Measurements from ENCODE around the gene NDEL1.

Gene NDEL1

DNA sequence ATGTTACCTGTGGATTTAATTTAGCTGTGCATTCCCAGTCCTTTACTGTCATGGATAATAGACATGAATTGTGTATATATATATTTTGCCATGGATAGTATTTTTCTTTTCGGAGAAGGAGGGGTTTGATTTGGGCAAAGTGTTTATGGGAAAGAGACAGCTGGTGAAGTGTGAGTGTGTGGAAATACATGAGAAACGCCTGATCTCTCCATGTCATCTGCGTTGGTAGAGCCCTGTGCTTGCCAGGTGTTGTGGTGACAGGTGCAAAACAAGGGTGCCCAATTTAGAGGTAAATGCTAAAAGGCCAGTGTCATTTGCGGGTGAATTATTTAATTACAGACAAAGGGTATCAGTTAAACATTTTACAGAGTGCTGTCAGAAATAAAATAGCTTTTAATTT lies 23.4 kb downstream of the NDEL1 start:
- peak; percentile 49 for DNase-seq

DNA sequence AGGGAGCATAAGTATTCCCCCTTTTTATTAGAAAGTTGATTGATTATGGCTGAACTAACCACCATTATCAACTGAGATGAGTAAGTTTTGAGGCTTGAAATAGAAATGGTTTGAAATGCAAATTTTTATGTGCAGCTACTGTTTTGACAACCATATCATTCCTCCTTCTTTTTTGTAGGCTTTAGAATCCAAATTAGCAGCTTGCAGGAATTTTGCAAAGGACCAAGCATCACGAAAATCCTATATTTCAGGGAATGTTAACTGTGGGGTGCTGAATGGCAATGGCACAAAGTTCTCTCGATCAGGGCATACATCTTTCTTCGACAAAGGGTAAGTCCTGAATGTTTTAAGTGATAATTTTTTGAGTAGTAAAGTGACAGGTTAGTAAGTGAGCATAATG lies 24.1 kb downstream of the NDEL1 start:
- no peak for DNase-seq

DNA sequence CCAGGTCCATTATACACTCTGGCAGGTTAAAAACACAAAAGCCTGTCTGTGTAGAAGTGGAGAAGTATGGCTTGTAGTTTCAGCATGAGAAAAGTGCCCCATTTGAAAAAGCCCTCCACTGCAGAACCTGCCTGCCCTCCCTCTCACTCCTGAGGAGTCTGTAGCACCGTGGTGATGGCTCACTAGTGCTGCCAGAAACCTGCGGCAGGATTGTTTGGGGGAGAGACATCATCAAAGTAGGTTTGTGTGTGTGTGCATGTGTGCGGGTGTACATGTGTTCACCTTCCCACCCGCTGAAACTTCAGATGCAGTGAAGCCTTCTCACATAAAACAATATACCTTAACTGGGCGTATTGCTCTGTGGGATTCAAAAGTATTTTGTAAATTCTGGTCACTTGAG lies 26.9 kb downstream of the NDEL1 start:
- DNase-seq: no peak

DNA sequence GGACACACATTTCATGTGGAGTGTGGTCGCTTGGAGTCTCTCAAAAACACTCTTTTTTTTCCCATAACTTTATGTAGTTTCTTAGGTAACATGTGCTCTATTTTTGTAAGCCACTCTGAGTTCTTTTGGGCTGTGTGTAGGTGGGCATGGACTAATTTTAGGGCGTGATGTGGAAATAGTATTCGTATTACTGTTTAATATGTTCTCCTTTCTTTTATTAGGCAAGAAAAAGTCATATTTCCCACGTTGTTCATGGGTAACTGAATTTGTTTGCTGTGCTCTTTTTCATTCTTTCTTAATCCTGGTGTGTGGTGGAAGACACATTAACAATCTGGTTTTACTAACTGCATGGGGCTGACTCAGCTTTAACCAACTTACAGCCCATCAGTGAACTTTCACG lies 27.4 kb downstream of the NDEL1 start:
- DNase-seq: no peak

DNA sequence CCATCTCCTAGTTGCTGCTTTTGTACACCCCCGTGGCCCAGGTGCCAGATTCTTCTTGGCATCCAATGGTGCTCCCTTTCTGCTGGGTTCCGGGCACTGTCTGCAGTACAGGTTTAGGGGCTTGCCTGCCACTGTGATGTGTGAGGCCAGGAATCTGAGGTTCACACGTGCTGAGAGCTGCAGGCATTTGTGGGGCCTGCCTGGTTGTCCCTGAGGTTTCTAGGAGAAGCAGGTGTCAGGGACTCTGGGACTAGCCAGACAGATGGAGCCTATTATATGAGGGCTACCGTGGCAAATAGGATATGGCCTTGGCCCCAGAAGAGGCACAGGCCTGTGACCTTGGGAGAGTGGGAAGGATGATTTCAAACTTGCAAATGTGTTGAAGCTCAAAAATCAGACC lies 29.3 kb downstream of the NDEL1 start:
- DNase-seq: no peak

DNA sequence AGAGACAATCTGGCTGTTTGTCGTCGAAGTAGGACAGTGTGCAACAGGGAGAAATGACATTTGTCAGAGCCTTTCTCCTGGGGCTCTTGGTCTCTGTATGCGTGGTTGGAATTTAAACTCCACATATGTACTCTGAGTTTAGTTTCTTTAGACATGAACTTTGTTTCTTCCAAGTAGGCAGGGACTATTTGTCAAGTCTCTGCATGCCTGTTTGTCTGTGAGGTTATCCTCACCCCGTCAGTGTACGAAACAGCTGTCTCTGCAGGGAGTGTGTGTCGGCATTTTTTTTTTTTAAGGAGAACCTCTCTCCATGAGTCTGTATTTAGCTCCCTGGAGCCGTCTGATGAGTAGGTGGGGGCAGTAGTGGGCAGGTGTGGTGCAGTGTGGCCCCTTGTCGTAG lies 29.7 kb downstream of the NDEL1 start:
- DNase-seq: peak; percentile 27

DNA sequence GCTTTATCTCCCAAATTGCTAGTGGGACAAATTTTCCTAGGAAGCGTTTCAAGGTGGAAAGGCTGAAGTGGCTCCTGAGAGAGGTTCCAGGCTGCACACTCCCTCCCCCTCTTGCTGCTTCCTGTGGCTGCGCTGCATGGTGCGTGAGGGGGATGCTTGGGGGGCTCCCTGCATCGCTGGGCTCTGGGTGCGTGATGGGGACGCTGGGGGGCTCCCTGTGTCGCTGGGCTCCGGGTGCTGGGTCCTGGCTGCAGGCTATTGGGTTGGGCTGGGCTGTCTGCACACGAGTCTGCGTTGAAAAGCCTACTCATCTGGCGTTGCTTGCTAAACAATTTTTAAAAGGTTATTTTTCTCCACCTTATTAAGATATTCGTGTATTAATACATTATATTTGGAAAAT lies 30.1 kb downstream of the NDEL1 start:
- no peak for DNase-seq

DNA sequence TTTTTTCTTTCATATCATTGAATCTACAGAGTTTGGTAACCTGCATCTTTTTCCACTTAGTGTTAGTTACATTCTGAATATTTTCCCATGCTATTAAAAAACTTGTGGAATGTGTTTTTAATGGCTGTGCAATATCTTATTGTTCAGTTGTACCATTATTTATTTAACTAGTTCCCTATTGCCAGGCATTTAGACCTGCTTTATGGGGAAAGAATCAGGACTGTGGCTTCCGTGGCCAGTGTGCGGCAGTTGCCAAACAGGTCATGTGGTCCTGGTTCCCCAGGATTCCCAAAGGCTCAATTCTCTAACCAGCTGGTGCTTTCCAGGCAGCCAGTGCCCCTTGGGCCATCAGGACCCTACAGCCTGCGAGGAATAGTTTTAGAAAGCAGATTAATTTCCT lies 30.8 kb downstream of the NDEL1 start:
- no peak for DNase-seq

DNA sequence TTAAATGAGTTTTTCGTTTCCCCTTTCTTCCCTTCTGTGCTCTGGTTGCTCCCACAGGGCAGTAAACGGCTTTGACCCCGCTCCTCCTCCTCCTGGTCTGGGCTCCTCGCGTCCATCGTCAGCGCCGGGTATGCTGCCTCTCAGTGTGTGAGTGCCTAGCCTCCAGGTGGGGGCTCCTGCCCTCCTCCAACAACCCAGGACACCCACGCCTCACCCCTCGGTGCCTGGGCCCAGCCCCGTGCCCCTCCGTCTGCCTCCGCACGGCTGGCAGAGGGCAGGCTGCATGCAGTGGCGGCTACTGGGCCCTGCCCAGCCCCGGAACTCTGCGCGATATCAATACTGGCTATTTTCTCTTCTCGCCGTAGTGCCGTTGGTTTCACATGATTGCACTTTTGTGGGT lies 31.2 kb downstream of the NDEL1 start:
- DNase-seq: no peak

DNA sequence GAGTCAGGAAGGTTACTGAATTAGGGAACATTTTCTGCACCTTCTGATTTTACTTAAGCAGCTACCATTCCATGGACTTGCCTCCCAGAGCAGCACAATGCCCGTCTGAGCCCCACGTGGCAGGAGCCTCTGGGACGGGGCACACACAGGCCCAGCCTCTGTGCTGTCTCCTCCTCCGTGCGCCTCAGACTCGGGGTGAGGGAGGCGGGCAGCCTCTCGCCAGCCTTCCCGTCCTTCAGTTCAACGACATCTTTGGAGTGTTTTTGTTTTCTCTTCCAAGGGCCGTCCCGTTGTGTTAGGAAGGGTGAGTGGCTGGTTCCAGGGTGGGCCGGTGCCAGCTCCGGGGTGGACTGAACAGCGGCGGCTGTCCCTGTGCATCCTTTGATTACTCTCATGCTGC lies 31.8 kb downstream of the NDEL1 start:
- no peak for DNase-seq

DNA sequence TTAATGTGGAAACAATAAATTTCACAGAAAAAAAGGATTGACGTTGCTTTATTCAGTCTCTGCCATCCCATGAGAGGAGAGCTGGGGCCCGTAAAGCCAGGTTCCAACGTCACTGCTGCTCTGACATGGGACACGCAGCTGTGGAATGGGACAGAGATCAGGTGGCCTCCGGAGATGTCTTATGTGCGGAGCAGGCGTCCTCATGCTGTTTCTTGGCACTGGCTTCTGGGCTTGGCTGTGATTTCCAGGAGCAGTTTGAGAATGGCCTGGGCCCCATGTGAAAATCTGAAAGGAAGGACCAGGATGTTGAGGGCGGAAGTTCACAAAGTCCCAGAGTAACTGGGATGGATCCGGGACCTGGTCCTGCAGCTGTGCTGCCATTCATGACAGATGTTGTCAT lies 32.4 kb downstream of the NDEL1 start:
- DNase-seq: no peak

DNA sequence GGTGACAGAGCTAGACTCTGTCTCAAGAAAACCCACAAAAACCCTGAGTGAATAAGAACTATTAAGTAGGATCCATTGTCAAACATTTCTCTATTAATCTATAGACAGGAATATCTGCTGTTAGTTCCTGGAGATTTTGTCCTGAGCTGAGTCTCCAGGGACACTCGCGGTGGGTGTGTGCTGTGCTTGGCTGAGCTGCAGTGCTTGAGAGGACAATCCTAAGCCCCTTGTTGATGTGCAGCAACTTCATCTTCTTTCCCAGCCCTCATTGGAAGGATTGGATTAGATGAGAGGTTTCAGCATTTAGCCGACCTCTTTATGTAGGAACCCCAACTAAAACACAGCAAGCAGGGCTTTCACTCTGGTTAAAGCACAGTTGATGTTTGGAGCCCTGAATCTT lies 33.3 kb downstream of the NDEL1 start:
- DNase-seq: no peak

DNA sequence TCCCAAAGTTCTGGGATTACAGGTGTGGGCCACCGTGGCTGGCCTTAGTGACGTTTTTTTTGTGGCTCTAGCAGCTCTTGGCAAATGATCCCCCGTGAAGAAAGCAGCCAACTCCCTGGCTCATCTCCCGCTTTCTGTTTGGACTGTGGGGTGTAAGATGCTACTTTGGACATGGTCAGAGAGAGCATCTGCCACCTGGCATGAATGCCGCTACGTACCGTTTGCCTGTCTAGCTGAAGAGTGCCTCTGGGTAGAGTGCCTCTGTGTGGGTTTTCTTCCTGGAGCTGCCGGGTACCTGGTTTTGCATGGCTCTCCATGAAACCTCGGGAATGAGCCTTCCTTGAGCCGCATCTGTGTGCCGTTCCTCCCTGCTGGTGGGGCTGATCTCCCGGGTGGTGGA lies 34.3 kb downstream of the NDEL1 start:
- DNase-seq: no peak

DNA sequence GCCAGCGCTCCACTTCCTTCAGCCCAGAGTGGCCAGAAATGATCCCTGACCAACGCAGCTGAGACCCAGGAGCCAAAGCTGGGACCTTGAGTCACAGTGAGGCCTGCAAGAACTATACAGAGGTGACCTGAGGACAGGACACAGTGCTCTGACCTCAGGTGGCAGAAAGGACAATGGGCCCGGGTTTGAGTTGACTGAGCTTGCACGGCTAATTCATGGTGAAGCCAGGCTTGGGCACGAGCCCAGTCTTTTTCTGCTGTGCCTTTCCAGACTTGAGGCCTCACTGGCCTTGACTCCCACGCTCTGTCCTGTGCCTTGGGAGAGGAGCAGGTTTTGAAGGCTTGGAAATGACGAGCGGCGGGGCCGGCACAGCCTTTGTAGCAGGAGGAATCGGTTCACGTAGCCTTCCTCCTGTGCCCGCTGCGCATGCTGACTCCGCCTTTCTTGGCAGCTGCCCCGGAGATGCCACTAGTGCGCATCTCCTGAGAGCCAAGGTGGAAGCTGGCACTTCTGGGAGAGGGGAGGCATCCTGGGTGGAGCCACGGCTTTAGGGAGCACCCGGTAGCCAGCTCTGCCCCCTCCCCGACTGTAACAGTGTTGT lies 34.9 kb downstream of the NDEL1 start:
- DNase-seq: peak; percentile 65

DNA sequence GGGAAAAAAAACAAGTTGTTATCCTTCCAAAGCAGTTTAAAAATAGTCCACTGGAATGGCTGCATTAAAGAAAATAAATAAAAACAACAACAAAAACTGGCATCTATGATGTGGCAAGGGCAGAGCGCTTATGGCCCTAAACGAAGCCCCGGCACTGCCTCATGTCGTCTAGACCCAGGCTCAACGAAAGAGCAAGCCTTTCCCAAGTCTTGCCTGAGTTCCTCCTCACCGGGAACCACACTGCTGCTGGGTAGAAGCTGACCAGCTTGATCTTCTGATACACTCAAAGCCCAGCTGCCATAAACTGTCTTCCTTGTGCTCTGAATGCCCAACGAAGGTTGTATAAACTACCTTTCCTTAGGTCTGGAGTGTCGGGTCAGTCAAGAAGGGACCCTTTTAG lies 37.0 kb downstream of the NDEL1 start:
- no peak for DNase-seq

DNA sequence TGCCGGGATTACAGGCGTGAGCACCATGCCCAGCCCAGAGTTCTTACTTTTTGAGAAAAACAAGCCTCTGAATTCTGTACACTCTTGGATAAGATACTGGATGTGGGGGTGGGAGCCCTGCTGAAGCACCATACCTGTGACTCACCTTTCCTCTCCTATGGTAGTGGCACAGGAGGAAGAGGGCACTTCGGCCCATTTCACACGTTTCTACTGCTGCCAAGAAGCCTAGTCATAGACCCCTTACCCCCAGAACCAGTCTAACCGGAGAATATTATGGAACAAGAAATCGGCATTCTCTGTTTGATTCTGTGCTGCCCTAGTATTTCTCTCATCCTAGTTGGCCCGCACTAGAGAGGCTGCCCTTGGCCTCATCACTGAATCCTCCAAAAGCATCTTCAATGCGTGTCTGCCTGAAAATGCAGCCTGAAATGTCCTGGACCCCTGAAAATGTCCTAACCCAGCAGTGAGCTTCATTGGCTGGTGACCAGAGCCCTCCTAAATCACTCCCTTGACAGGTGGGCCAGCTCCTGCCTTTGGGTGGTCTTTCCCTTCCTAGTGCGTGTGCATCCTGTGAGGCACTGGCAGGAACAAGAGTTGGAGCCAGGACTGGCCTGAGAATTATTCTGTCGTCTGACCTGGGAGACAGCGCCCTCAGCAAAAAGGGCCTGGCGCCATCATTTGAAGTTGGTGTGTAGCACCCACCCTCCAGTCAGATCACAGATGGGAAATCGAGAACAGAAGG lies 37.9 kb downstream of the NDEL1 start:
- no peak for DNase-seq

DNA sequence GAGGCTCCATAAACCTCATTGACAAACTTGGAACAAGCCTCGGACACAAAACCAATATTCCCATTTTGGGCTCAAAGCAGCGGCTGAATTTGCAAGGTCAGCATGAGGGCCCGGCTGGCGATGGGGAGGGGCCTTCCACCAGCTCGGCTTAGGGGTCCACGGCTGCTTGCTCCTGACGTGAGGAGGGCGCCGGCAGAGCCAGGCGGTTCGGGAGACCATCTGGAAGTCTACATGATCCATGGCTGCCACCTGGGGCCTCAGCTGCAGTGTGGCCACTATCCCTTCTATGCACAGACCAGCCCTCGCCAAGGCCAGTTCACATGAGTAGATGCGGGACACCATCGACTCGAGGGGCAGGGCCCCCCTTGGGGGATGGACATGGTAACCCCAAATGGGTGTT lies 39.1 kb downstream of the NDEL1 start:
- no peak for DNase-seq

DNA sequence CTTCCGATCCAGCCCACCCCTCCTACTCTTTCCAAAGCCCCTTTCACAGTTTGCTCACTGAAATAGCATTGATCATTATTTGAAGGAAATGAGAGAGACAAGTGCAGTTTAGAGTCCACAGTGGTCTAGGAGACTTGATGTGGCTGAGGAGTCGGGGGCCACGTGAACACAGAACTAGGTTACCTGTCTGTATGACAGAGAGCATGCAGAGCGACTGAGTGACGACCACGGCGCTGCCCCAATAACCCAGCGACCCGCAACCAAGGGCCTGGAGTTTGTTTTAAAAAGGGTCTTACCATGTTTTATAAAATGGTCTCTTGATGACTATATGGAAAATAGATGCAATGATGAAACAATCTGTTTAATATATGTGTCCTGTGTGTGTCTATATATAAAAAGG lies 39.5 kb downstream of the NDEL1 start:
- no peak for DNase-seq

DNA sequence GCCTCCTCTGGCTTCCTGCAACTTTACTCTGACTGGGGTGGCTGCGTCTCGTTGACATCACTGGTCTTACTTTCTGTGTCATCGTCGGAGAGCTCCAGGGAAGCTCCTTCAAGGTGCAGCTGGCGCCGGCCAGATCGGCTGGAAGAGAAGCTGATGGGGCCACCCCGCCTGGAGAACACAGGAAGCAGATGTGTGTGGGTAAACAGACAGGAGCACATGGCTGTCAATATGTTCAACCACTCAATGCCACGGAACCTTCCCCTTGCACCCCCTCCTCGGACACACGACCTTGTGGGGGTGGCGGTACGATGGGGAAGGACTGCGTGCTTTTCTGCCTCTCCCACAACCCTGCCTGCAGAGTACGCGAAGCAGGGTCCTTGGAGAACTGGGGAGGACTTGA lies 40.1 kb downstream of the NDEL1 start:
- DNase-seq: no peak

DNA sequence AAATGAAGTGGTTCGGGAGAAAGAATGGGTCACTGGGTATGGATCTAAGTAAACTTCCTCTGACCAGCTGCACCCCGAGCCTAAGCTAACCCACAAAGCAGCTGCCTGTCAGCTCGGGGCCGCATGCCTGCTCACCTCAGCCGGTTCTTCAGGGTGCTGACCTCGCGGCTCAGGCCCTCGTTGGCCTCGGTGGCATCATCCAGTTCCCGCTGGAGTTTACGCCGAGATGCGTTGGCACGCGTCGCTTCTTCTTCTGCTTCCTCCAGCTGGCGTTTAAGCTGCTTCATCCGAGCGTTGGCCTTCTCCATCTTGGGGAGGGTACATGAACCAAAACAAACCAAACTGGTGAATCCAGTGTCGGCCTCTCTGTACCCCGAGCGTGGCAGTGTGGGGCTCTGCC lies 41.1 kb downstream of the NDEL1 start:
- DNase-seq: no peak

DNA sequence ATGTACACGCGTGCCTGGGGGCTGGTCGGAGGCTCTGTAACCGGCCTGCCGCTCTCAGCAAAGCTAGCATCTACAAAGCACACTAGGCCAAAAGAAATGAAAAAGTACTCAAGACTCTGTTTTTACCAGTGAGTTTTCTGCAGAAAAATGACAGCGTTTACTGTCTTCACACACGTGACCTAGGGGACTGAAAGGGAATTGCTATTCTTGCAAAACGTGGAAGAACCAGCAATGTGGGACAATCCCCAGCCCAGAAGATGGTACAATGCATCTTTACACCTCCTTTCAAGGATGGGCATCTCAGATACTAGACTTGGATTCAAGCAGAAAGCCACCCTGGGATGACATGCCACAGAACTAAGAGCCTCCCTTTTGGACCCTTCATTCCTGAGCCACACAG lies 41.5 kb downstream of the NDEL1 start:
- DNase-seq: no peak

DNA sequence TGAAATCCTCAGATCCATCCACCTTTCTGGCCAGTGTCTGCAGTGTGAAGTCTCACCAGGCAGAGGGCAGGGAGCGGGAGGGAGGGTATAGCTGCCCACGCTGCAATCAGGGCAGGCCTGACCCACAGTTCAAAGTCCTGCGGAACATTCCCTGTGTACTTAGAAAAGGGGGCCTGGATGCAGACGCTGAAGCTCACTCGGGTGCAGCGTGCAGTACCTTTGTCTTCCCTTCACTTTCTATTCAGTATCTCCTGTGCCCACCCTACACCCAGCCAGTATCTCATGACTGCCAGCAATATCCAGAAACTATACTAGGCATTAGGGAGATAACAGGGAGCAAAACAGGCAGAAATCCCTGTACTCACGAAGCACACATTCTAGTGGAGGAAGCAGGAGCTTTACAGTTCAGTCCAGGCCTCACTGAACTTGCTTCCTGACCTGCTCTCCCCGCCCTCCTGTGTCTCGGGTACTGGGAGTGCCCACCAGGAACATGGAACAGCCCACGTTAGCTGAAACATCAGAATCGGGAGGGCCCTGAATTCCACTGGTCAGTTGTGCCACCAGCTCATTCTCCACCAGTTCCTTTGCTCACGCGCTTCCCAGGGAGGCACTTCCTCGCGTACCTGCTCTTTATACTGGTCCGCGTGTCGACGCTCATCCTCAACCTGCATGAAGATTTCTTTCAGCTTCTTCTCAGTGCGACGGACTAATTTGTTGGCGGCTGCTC lies 42.2 kb downstream of the NDEL1 start:
- no peak for DNase-seq

DNA sequence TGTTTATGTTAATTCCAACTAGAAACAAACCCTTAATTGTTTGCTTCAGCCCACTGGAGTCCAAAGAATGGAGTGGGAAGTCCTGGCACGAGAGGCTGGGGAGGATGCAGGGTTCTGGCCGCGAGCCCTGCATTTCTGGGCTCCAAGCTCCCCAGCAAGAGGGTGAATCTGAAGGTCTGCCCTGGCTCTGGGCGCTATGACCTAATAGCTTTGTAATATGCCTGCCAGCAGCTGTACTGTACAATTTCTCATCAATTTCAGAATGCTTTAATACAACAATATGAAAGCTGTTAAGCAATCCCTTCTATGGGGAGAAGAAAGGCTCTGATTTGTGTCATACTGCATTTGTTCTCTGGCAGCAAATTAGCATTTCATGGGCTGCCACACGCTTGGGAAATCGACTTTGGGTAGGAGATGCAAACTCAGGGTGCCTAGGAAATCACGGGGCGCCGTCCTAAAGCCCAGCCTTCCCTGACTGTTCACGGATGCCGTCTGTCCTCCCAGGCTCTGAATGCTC lies 43.8 kb downstream of the NDEL1 start:
- no peak for DNase-seq

All from NCI-H2171 (cell line).